K562 (cell line): ENCODE data around the gene ANXA4. TPM values are rescaled to one million over a fixed set of nuclear protein-coding genes. Genes with fewer than 3 reads are reported as not detected.

Experiments
- BHLHE40 ChIP-seq: IDR thresholded peaks from 2 replicates; pipeline ENCODE4 v1.6.1; 2011; ENCODE audit warnings: low read length, improper control_type of control experiment
- CAMTA2 ChIP-seq: fragments of 250-450 bp; sonication (Bioruptor Pico); conservative IDR thresholded peaks from 2 replicates; pipeline ENCODE4 v1.5.1; 2022
- CBFA2T2 ChIP-seq: fragments of 450-650 bp; conservative IDR thresholded peaks from 2 replicates; pipeline ENCODE4 v1.6.1; 2017; ENCODE audit warnings: mild to moderate bottlenecking
- CBFA2T3 ChIP-seq: fragments of 450-650 bp; IDR thresholded peaks from 2 replicates; pipeline ENCODE4 v1.6.1; 2017
- DPF2 ChIP-seq: fragments of 450-650 bp; IDR thresholded peaks from 2 replicates; pipeline ENCODE4 v1.6.1; 2016
- GATA2 ChIP-seq: sonication (generic); formaldehyde crosslinking; IDR thresholded peaks from 2 replicates; pipeline ENCODE4 v1.4.0; 2020; ENCODE audit warnings: mild to moderate bottlenecking, missing genetic modification reagents
- HDAC2 ChIP-seq: fragments of 450-650 bp; IDR thresholded peaks from 2 replicates; pipeline ENCODE4 v1.6.1; 2016; ENCODE audit warnings: mild to moderate bottlenecking
- KDM1A ChIP-seq, 2 experiments: fragments of 450-650 bp; IDR thresholded peaks; 2 replicates each; pipeline ENCODE4 v1.6.1; 2016; ENCODE audit warnings: mild to moderate bottlenecking in 2 of 2
- MED1 ChIP-seq: sonication (generic); formaldehyde crosslinking; IDR thresholded peaks from 2 replicates; pipeline ENCODE4 v1.8.1; 2023; ENCODE audit warnings: missing genetic modification reagents, borderline replicate concordance
- MTA2 ChIP-seq: fragments of 450-650 bp; IDR thresholded peaks from 2 replicates; pipeline ENCODE4 v1.6.1; 2016; ENCODE audit warnings: low read depth
- NCOR1 ChIP-seq: fragments of 450-650 bp; IDR thresholded peaks from 2 replicates; pipeline ENCODE4 v1.6.1; 2016; ENCODE audit warnings: mild to moderate bottlenecking, moderate library complexity
- NFIC ChIP-seq: fragments of 450-650 bp; IDR thresholded peaks from 2 replicates; pipeline ENCODE4 v1.6.1; 2017; ENCODE audit warnings: mild to moderate bottlenecking, inconsistent platforms
- SMARCC2 ChIP-seq: fragments of 450-650 bp; IDR thresholded peaks from 2 replicates; pipeline ENCODE4 v1.6.1; 2017; ENCODE audit warnings: antibody characterized with exemption, moderate library complexity, mild to moderate bottlenecking, low read depth
- SMARCE1 ChIP-seq: fragments of 450-650 bp; IDR thresholded peaks from 2 replicates; pipeline ENCODE4 v1.7.1; 2016; ENCODE audit warnings: mild to moderate bottlenecking
- TEAD4 ChIP-seq, 2 experiments: sonication (generic) in 1 of 2; formaldehyde crosslinking in 1 of 2; IDR thresholded peaks; 2 replicates each; pipeline versions ENCODE4 v1.6.1 to v1.8.0; 2012 to 2022; ENCODE audit warnings: borderline replicate concordance in 1 of 2, inconsistent platforms in 1 of 2, low read length in 1 of 2, mild to moderate bottlenecking in 1 of 2, missing genetic modification reagents in 1 of 2
- ZNF707 ChIP-seq: fragments of 250-450 bp; sonication (Bioruptor Pico); conservative IDR thresholded peaks from 2 replicates; pipeline ENCODE4 v1.8.0; 2022; ENCODE audit warnings: inconsistent platforms, mild to moderate bottlenecking, moderate library complexity
- polyA plus RNA-seq, 8 experiments: library from polyadenylated mRNA; depleted of rRNA in 4 of 8; stranded (reverse) in 5 of 8; unstranded in 3 of 8; fragments of >200 nt; fragmentation: Nextera tagmentation in 2 of 8; fragmentation: Illumina TruSeq in 1 of 8; extraction: Ambion mirVana in 2 of 8; extraction: Trizol in 1 of 8; gene quantifications; 2 replicates each; pipeline versions ENCODE4 v1.2.1 to v1.2.3, GENCODE V29; 2011 to 2014; ENCODE audit warnings: inconsistent platforms in 1 of 8, missing spikeins in 1 of 8
- total RNA-seq, 7 experiments: library from RNA; depleted of rRNA in 6 of 7; stranded (reverse); fragments of >200 nt in 6 of 7; fragmentation: Illumina TruSeq in 2 of 7; extraction: Trizol in 2 of 7; gene quantifications; 2 replicates each; pipeline versions ENCODE4 v1.2.1 to v1.2.3, GENCODE V29; 2011 to 2021; ENCODE audit warnings: low replicate concordance in 1 of 7
- TF ChIP-seq, protein P1 (sequence below), 2 experiments: IDR thresholded peaks in 1 of 2; conservative IDR thresholded peaks in 1 of 2; 2 replicates each; pipeline ENCODE4 v1.6.1; 2016; ENCODE audit warnings: low read depth in 2 of 2, mild to moderate bottlenecking in 1 of 2, missing compliant biosample characterization in 1 of 2, missing genetic modification characterization in 1 of 2, moderate library complexity in 1 of 2
- TF ChIP-seq, protein P2 (sequence below): fragments of 450-650 bp; IDR thresholded peaks from 2 replicates; pipeline ENCODE4 v1.6.1; 2016
- TF ChIP-seq, protein P3 (sequence below): fragments of 450-650 bp; IDR thresholded peaks from 2 replicates; pipeline ENCODE4 v1.6.1; 2018; ENCODE audit not compliant: partially characterized antibody
- TF ChIP-seq, protein P4 (sequence below): sonication (generic); formaldehyde crosslinking; IDR thresholded peaks from 2 replicates; pipeline ENCODE4 v1.9.0; 2022; ENCODE audit warnings: mild to moderate bottlenecking, missing genetic modification reagents

ANXA4 gene
- total and polyA plus RNA-seq, 9 of the 15 experiments (the other 6 are each of a cell fraction or from before 2014, with no cell fraction given) = 3.4 to 13.6 (median 11.6) TPM

DNA sequence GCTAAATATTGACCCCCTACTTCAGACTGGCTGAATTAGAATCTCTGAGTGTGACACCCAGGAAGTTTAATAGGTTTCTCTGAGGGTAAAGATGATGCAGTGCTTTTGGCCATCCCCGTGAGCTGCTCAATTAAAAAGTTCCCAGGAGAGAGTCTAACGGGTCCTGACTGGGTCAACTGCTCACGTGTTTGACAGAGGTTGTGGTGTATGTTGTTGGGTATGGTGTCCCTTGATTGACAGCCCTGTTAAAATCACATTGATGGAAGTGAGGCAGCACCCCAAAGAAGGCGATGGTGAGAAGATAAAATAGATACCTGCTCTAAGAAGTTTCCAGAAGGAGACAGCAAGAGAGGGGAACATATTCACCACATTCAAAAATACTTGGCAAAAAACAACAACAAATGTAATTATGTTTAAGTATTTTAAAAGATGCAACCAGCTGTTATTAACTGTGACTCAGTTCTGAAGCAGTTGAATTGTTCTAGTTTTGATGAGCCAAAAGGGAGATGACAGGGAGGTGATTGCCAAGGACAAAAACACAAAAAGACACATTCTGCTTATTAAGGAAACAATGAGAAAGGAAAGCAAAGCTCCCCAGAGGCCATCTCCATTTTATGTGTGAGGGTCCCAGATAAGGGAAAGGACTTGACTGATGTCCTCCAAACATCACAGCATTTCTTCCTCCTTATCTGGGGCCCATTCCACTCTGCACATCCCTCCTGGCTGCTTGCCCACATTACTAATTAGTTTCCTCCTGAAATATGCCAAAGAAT lies 76.0 kb downstream of the ANXA4 start (continued):
- TF ChIP-seq, protein P1, sequence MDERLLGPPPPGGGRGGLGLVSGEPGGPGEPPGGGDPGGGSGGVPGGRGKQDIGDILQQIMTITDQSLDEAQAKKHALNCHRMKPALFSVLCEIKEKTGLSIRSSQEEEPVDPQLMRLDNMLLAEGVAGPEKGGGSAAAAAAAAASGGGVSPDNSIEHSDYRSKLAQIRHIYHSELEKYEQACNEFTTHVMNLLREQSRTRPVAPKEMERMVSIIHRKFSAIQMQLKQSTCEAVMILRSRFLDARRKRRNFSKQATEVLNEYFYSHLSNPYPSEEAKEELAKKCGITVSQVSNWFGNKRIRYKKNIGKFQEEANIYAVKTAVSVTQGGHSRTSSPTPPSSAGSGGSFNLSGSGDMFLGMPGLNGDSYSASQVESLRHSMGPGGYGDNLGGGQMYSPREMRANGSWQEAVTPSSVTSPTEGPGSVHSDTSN (CRISPR knock-in tag; IDR thresholded peaks at IDR 0.05; ENCODE audit: low read depth) = peak; percentile 42; the same call in 1 of the 2 replicates
- TF ChIP-seq, protein P1 (tag; conservative IDR thresholded peaks at IDR 0.05; ENCODE audit: low read depth) = peak; percentile 30; the same call in 1 of the 2 replicates
- no peak for TF ChIP-seq MED1 (CRISPR knock-in tag)
- TF ChIP-seq HDAC2 = peak; percentile 75; the same call in 1 of the 2 replicates
- TF ChIP-seq, protein P2, sequence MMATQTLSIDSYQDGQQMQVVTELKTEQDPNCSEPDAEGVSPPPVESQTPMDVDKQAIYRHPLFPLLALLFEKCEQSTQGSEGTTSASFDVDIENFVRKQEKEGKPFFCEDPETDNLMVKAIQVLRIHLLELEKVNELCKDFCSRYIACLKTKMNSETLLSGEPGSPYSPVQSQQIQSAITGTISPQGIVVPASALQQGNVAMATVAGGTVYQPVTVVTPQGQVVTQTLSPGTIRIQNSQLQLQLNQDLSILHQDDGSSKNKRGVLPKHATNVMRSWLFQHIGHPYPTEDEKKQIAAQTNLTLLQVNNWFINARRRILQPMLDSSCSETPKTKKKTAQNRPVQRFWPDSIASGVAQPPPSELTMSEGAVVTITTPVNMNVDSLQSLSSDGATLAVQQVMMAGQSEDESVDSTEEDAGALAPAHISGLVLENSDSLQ = peak; percentile 96
- TF ChIP-seq SMARCC2 = peak; percentile 57; the same call in 1 of the 2 replicates
- peak; percentile 97 for TF ChIP-seq NFIC
- peak; percentile 17; the same call in 1 of the 2 replicates for TF ChIP-seq GATA2 (CRISPR knock-in tag)
- TF ChIP-seq BHLHE40 = peak; percentile 51
- TF ChIP-seq, protein P3, sequence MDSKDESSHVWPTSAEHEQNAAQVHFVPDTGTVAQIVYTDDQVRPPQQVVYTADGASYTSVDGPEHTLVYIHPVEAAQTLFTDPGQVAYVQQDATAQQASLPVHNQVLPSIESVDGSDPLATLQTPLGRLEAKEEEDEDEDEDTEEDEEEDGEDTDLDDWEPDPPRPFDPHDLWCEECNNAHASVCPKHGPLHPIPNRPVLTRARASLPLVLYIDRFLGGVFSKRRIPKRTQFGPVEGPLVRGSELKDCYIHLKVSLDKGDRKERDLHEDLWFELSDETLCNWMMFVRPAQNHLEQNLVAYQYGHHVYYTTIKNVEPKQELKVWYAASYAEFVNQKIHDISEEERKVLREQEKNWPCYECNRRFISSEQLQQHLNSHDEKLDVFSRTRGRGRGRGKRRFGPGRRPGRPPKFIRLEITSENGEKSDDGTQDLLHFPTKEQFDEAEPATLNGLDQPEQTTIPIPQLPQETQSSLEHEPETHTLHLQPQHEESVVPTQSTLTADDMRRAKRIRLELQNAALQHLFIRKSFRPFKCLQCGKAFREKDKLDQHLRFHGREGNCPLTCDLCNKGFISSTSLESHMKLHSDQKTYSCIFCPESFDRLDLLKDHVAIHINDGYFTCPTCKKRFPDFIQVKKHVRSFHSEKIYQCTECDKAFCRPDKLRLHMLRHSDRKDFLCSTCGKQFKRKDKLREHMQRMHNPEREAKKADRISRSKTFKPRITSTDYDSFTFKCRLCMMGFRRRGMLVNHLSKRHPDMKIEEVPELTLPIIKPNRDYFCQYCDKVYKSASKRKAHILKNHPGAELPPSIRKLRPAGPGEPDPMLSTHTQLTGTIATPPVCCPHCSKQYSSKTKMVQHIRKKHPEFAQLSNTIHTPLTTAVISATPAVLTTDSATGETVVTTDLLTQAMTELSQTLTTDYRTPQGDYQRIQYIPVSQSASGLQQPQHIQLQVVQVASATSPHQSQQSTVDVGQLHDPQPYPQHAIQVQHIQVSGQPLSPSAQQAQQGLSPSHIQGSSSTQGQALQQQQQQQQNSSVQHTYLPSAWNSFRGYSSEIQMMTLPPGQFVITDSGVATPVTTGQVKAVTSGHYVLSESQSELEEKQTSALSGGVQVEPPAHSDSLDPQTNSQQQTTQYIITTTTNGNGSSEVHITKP = peak; percentile 26
- peak; percentile 92 for TF ChIP-seq CBFA2T3
- TF ChIP-seq, protein P4, sequence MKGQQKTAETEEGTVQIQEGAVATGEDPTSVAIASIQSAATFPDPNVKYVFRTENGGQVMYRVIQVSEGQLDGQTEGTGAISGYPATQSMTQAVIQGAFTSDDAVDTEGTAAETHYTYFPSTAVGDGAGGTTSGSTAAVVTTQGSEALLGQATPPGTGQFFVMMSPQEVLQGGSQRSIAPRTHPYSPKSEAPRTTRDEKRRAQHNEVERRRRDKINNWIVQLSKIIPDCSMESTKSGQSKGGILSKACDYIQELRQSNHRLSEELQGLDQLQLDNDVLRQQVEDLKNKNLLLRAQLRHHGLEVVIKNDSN = peak; percentile 37; the same call in 1 of the 2 replicates
- TF ChIP-seq TEAD4 (IDR thresholded peaks at IDR 0.05; ENCODE audit: low read length) = peak; percentile 81
- no peak for TF ChIP-seq TEAD4 (CRISPR knock-in tag; IDR thresholded peaks at IDR 0.05; ENCODE audit: borderline replicate concordance)
- TF ChIP-seq CAMTA2 = no peak
- peak; percentile 65 for TF ChIP-seq MTA2
- TF ChIP-seq NCOR1 = peak; percentile 78
- TF ChIP-seq SMARCE1 = peak; percentile 73; the same call in 1 of the 2 replicates
- TF ChIP-seq ZNF707 (CRISPR knock-in tag) = no peak
- peak; percentile 85 to 86 for TF ChIP-seq KDM1A (IDR thresholded peaks at IDR 0.05)
- TF ChIP-seq DPF2 = peak; percentile 88
- peak; percentile 85 for TF ChIP-seq CBFA2T2
